GM19468 (cell line): Measurements from ENCODE around the gene PIGR.

Experiments used
- ATAC-seq: cut with Tn5 transposase; IDR thresholded peaks from one replicate; pipeline ENCODE4 v1.9.1; 2021; ENCODE audit warnings: mild to moderate bottlenecking, moderate library complexity, moderate number of reproducible peaks; ENCODE audit not compliant: unreplicated experiment; ENCODE audit errors: extremely low read depth

The PIGR gene

DNA sequence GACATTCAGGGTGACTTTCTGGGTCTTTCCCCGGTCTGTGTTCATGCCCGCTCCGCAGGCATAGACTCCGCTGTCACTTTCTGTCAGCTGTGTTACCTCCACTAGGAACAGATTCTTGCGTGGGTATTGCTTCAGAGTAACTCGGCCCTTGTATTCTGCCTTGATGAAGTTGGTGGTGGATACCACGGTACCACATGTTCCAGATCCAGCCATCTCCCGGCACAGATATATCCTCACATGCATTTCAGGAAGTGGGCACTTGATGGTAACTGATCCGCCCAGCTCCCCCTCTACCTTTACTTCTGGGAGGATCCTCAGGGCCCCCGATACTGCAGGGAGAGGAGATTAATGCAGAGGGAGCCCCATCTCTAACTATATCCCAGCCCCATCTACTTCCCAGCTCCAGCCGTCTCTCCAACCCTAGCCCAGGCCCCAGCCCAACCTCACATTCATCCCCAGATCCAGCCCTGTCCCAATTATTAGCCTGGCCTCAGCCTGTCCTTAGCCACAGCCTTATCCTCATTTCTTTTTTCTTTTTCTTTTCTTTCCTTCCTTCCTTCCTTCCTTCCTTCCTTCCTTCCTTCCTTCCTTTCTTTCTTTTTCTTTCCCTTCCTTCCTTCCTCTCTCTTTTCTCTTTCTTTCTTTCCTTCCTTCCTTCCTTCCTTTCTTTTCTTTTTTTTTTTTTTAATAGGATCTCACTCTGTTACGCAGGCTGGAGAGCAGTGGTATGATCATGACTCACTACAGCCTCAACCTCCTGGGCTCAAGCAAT is 32.3 kb downstream of the PIGR start:
- no peak for ATAC-seq

DNA sequence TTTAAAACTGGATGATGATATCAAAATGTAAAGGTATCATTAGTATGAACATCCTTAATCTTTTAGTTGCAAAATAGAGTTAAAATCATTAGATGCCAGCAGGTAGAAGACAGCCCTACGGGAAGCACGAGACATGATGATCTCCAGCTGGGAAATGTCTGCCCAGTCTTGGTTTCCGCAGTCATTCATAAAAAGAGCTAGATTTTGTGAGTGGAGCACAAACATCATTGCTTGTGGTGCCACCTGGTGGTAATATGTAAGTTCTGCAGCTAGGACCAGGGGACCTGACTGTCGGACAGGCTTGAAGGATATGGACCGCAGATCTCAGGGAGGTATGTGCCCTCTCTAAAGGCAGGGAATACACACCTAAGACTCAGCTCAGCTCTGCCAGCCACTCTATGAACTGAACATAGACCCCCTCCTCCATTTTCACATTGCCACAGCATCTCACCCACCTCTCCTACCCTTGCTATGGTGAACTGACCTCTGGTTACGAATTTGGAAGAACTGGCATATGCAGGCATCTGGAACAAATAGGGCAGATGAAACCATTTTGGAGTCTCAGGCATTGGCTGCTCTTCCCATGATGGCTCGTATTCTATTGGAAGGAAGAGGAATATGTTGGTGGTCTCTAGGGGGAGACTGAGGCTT is 33.7 kb downstream of the PIGR start:
- no peak for ATAC-seq

DNA sequence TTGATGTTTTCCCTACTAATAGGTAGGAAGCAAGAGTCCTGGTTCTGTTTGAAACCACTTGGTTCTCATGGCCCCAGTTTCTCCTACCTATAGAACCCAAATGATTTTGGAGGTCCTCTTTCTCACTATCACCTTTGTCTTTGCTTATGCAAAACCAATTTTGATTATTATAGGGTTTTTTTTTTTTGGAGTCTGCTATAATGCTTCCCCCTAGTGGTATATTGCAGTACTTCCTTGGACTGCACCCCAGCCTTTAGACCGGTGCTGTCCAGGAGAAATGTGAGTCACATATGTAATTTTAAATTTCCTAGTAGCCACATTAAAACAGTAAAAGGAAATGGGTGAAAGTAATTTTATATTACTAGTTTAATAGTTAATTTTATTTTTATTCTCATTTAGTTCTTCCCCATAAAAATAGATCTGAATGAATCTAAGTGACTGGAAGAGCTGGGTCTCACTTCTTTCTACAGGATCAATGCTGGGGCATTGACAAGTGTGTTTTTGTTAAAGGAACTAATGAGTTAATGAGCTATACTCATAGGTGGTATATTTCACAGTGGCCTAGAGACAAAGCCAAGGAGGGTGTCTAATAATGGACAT is 35.1 kb downstream of the PIGR start:
- ATAC-seq, result no peak

DNA sequence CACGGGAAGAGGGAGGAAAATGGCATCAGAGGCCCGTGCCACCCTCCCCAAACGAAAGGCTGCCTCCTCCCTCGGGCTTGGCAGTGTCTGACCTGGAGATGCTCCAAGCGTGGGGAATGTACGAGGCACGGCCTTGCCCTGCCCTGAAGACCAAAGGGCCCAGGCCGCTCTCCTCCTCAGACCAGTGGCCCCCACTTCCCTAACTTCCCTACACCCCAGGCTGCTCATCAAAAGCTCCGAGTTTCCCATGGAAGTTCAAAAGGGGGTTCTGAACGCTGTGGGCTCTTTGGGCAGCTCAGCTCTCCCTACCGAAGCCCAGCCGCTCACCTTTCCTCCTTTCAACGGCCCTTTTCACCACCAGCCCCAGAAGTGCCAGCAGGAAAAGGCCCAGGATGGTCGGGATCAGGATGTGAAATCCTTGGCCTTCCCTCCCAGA is 36.4 kb downstream of the PIGR start:
- no peak for ATAC-seq

DNA sequence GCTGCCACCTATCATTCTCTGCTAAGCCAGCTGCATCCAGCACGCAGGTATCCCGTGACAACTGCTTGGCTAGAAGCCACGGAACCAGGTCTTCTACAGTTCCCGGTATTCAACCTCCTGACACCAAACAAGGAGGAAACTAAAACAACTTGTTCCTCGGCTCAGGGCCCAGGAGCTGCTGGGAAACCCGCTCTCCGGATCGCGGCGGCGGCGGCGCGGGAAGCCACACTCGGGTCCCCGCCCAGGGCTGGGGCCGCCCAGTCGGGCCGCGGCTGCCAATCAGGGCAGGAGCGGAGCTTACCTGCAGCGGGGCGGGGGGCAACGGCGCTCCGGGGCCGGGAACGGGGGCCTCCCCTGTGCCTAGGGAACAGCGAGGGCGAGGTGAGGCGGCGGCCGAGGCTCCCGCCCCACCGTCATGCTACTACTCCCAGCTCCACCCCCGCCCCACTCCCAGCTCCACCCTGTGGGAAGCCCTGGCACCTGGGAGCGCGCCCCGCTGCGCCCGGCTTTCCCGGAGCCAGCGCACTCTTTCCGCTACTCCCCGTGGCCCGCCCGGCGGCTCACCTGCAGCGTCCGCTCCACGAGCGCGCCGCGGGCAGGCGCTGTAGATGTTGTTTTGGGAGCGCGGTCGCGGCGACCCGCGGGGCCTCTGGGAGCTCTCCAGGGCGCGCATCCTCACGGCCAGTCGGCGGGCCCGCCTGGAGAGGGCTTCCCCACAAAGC is 36.9 kb downstream of the PIGR start:
- no peak for ATAC-seq

DNA sequence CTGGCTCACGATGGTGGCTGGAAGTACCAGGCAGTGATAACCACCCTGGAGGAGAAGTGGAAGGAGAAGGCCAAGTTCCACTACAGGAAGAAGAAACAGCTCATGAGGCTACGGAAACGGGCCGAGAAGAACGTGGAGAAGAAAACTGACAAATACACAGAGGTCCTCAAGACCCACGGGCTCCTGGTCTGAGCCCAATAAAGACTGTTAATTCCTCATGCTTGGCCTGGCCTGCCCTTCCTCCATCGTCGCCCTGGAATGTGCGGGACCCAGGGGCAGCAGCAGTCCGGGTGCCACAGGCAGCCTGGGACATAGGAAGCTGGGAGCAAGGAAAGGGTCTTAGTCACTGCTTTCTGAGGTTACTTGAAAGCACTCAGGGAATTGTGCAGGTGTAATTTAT is 38.2 kb downstream of the PIGR start:
- ATAC-seq, result no peak

DNA sequence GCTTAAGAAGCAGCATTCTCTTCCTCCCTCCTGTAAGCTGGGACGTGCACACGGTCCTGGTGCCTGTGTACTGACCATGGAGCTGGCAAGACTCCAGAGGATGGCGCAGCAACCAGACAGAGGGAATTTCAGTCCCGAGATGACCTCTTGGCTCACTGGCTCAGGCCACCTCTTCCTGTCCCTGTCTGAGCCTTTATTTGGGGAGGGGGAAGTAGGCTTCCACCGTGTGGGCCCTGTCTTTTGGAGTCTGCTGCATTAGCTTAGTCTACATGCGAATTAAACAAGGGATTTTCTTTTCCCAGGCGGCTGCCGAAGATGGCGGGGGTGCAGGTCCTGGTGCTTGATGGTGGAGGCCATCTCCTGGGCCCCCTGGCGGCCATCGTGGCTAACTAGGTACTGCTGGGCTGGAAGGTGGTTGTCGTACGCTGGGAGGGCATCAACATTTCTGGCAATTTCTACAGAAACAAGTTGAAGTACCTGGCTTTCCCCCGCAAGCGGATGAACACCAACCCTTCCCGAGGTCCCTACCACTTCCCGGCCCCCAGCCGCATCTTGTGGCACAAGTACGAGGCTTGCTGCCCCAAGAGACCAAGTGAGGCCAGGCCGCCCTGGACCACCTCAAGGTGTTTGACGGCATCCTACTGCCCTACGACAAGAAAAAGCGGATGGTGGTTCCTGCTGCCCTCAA is 38.8 kb downstream of the PIGR start:
- no peak for ATAC-seq

DNA sequence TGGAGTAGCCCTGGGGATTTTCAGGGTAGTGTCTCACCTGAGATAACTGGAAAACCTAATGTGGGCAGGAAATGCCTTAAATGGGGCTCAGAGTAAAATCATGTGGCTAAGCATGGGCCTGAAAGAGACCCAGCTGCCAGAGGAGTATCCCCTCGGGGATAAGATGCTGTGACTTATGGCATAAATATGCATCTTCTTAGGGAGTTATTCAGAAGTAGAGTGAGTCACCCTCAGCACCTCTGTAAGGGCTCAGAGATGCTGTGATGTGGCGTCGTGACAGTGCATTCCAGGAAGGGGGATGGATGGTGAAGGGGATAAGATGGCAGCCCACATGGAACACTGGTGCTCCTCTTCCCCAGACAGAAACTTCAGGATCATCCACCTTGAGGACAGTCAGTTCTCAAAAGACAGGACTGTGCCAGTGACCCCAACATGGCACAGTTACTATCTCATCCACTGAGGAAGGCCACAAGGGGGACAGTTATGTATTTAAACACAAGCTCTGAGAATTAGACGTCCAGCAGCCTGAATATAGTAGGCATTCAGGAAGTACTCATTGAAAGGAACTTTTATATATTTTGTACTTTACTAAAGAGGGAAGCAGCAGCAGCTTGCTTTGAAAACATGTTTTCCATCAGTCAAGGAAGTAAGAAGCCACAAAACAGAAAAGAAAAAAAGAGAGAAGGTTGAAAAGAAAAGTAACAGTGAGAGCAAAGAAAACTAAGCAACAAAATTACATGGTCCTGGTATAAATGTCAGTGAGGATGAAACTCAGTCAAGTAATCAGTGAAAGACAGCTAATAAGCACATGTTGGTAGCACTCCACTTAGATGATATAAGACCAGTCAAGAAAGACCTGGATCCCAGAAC is 40.7 kb downstream of the PIGR start:
- peak; percentile 26 for ATAC-seq

DNA sequence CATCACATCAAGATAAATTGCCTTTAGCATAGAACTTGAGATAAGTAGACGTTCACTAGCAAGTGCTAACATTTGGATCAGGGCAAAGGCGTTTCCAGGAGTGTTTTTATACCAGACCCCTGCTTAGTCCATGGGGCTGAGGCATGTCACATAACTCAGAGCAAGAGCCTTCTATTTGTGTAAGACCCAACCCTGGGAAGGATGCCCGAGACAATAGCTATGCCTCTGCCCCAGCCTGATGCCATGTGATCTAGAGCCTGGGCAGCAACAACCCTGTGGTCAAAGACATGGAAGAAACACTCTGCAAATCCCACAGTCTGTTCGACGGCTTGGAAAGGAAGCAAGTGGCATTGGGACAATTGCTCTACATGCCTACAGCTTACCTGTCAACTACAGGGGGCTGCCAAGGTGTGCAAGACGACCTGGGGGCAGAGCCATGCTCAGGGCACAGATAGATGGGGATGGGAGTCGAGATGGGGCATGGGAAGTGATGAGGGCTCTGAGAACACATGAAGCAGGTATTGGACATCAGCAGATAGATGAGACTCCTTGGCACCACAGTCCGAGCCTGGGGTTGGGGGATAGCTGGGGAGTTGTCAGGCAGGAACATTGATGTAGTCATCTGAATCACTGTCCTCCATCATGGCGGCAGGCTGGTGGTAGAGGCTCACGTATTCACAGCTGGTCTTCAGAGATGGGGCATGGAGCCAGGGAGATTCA is 41.7 kb downstream of the PIGR start:
- no peak for ATAC-seq

DNA sequence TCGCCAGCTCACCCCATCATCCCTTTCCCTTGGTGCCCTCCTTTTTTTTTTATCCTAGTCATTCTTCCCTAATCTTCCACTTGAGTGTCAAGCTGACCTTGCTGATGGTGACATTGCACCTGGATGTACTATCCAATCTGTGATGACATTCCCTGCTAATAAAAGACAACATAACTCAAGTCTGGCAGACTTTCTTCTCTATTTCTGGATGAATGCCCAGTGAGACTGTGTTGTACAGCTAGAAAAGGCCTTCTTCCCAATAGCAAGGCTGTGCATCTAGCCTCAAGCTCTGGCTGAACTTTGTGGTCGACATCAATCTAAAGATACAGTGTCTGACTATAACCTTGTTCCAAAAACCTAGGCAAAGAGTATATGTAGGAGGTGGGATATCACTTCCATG is 42.6 kb downstream of the PIGR start:
- no peak for ATAC-seq

DNA sequence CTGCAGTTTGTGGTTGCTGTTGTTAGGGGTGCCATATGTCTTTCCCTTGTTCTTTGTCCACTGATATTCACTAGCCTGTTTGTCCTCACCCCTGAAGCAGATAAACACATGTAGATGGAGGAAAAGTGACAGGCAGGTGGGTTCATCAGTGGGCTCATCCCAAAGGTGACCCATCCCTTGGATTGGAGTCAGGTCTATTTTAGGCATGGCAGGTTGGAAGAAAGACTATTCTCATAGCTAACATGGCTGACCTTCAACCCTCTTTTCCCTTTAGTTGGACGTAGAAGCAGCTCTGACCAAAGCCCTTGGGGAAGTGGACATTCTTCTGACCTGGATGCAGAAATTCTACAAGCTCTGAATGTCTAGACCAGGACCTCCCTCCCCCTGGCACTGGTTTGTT is 43.6 kb downstream of the PIGR start:
- ATAC-seq, result no peak

DNA sequence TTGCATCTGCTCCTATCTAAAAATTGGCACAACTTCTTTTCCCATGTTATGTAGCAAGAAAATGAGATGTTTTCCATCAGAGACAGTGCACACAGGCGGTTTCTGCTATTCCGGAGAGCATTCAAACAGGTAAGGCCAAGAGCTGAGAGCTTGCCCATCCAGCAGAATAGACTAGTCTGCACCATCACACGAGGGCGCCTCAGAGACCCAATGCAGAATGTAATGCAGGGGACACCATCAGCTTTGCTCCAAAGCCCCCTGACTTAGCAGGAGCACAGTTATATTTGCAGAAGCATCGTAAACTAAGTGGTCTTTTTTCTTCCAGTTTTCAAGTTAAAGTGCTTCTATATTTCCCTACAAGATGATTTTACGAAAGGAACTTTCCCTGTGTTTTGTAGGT is 44.3 kb downstream of the PIGR start:
- no peak for ATAC-seq

DNA sequence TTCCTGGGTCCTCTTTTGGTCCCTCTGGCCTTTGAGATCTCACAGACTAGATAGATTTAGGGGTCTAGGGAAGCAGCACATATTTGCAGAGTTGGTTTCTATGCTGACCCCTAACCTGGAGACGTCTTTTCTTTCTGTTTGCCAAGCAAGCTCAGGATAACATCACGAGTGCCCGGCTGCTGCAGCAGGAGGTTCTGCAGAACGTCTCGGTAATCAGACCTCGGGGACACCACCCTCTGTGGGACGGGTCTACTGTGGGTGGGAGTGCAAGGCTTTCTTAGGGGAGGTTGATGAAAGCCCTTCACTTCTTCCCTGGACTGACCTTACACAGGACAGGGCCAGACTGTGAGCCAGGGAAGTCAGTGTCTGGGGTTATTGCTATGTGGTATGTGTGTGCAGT is 46.1 kb downstream of the PIGR start:
- ATAC-seq, result no peak

DNA sequence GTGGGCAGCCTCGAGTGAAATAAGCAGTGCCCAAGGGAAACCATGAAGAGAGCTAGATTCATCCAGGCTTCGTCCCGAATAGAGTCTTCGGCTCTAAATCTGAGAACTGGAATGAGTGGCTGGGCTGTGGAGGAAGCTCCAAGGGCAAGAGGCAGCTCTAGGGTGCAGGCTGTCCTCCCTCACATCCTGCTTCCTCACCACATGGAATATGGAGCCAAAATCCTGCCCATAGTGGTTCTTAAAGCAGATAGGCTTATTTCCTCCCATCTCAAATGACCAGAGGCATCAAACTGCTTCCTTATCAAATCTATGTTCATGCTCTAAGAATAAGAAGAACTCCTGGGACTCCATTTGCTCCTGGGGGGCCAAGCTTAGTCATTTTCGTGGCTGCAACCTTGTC is 46.5 kb downstream of the PIGR start:
- no peak for ATAC-seq

DNA sequence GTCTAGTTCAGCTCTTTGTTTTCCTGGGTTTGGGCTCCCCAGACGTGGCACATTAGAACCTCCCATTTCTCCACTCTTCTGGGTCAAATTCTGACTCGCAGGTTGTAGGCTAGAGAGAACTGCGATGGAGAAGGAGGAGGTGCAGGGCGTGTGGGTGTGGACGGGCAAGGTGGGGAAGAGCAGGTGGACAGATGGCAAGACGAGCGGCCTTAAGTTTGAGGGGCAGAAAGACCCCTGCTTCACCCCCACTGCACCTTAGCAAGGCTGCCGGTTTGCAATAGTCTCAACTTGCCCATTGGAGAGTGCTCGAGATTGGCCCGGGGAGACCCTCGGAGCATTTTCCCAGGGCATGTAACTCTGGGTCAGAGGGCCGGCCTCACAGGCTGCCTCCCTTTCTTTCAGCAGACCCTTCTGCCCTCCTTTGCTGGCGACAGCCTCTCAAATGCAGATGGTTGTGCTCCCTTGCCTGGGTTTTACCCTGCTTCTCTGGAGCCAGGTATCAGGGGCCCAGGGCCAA is 47.3 kb downstream of the PIGR start:
- ATAC-seq, result no peak

DNA sequence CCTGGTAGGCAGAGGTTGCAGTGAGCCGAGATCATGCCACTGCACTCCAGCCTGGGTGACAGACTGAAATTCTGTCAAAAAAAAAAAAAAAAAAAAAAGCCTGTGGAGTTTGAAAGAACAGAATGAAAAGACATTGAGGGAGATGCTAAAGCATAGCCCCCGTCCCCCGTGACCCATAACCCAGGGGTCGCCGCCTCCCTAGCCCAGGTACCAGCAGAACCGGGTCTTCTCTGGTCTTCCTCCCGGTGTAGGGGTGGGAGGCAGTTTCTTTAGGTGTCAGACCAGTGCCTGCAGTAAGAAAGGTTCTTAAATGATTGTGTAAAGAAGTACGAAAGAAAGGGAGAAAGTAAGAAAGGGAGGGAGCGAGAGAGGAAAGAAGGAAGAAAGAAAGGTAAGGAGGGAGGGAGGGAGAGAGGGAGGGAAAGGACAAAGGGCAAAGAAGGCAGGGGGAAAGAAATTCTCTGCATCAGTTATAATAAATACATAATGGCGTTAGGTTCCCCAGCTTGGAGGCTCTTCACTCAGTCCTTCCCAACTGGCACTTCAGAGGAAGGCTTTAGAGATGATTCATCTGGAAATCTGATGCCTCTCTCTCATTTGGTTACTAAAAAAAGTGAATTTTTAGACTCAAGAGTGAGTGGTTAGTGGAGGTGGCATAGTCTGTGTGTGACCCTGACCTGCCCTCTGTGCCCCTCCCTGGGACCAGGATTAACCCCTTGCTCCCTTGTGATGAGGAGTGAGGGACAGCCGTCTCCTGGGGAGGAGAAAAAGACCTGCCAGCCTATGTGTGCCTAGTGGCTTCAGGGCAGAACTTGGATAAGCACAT is 48.0 kb downstream of the PIGR start:
- ATAC-seq, result no peak

DNA sequence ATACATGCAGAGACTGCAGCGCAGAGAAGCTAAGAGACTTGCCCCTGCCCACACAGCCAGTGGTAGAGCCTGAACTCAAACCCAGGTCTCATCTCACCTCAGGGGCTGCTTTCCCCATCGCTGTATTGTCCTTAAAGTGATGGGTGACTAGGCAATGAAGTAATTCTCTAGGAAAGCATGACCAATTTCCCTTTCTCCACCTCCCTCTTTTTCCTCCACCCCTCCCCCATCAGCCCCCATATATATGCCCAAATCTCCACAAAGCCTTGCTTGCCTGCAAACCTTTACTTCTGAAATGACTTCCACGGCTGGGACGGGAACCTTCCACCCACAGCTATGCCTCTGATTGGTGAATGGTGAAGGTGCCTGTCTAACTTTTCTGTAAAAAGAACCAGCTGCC is 49.1 kb downstream of the PIGR start, which contains the start of gene IL24:
Gene IL24, plus strand, starts transcription at position 269 of the 400 bp plus-strand sequence. CDS start 390 bp downstream, outside the sequence.
- ATAC-seq, result no peak

DNA sequence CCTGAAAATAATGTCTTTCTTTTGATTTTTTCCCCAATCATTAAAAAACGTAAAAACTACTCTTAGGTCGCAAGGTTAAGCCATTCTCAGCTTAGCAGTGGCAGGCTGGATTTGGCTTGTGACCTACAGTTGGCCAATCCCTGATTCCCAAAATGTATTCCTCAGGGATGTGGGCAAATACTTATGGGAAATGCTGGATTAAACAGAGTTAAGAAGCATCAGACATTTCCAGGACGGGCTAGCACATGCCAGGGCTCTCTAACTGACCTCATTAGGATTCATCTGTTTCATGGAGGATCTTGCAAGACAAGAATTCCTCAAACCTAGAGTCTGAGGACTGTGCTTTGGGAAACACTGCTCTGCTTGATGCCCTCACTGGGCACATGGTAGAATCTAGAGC is 50.0 kb downstream of the PIGR start:
- ATAC-seq, result no peak
